Hepatocyte (in vitro differentiated cells): ENCODE measurements around the gene VPS54. TPM values are rescaled to one million over a fixed set of nuclear protein-coding genes. Genes with fewer than 3 reads are reported as not detected.

ENCODE experiments used
- DNase-seq: peaks from one replicate; pipeline ENCODE4 v3.0.0-alpha.2; 2016; ENCODE audit warnings: low spot score
- H2AFZ ChIP-seq: fragments of 200-600 bp; sonication (generic); 2 replicates; pipeline ENCODE4 v1.6.0; 2016; ENCODE audit warnings: antibody characterized with exemption, mild to moderate bottlenecking
- H3K27ac ChIP-seq: fragments of 200-600 bp; sonication (generic); 2 replicates; pipeline ENCODE4 v1.5.1; 2016; ENCODE audit warnings: mild to moderate bottlenecking
- H3K27me3 ChIP-seq: fragments of 200-600 bp; sonication (generic); 2 replicates; pipeline ENCODE4 v1.6.1; 2016
- H3K36me3 ChIP-seq: fragments of 200-600 bp; sonication (generic); replicated peaks from 2 replicates; pipeline ENCODE4 v1.5.1; 2016; ENCODE audit warnings: low read depth; ENCODE audit not compliant: insufficient read depth
- H3K4me1 ChIP-seq: fragments of 200-600 bp; sonication (generic); 2 replicates; pipeline ENCODE4 v1.5.1; 2016; ENCODE audit warnings: mild to moderate bottlenecking, moderate library complexity; ENCODE audit not compliant: insufficient read depth
- H3K4me2 ChIP-seq: fragments of 200-600 bp; sonication (generic); 2 replicates; pipeline ENCODE4 v1.6.0; 2016
- H3K4me3 ChIP-seq: fragments of 200-600 bp; sonication (generic); 2 replicates; pipeline ENCODE4 v1.5.1; 2016; ENCODE audit warnings: mild to moderate bottlenecking
- H3K79me2 ChIP-seq: fragments of 200-600 bp; sonication (generic); 2 replicates; pipeline ENCODE4 v1.6.0; 2017; ENCODE audit warnings: mild to moderate bottlenecking
- H3K9me2 ChIP-seq: fragments of 200-600 bp; sonication (generic); replicated peaks from 2 replicates; pipeline ENCODE4 v1.6.0; 2017; ENCODE audit warnings: mild to moderate bottlenecking; ENCODE audit not compliant: insufficient read depth
- H3K9me3 ChIP-seq: fragments of 200-600 bp; sonication (generic); 2 replicates; pipeline ENCODE4 v1.5.1; 2016; ENCODE audit warnings: low read depth, mild to moderate bottlenecking
- H4K20me1 ChIP-seq: fragments of 200-600 bp; sonication (generic); 2 replicates; pipeline ENCODE4 v1.6.0; 2016; ENCODE audit warnings: mild to moderate bottlenecking; ENCODE audit not compliant: insufficient read depth, poor library complexity, severe bottlenecking
- CTCF ChIP-seq: fragments of 200-600 bp; sonication (generic); IDR thresholded peaks from 2 replicates; pipeline ENCODE4 v1.5.1; 2016; ENCODE audit warnings: antibody characterized with exemption, mild to moderate bottlenecking; ENCODE audit not compliant: poor library complexity
- EZH2 ChIP-seq: fragments of 200-600 bp; sonication (generic); IDR thresholded peaks from 2 replicates; pipeline ENCODE4 v1.6.1; 2016; ENCODE audit warnings: antibody characterized with exemption, mild to moderate bottlenecking, borderline replicate concordance
- EZH2phosphoT487 ChIP-seq: fragments of 200-600 bp; sonication (generic); IDR thresholded peaks from one replicate; pipeline ENCODE4 v1.6.1; 2018; ENCODE audit warnings: antibody characterized with exemption, mild to moderate bottlenecking, low read depth, moderate library complexity; ENCODE audit not compliant: unreplicated experiment, severe bottlenecking
- WGBS: methylation state at CpG from one replicate; pipeline ENCODE4 v1.1.6; 2016; ENCODE audit warnings: low lambda C conversion rate; ENCODE audit errors: missing lambda C conversion rate; 5-methylcytosine and 5-hydroxymethylcytosine counted together
- polyA plus RNA-seq: library from polyadenylated mRNA; unstranded; fragments of >200 nt; fragmentation: Nextera tagmentation; extraction: Ambion mirVana; gene quantifications from 2 replicates; pipeline ENCODE4 v1.2.1, GENCODE V29; 2016
- total RNA-seq: library from RNA; depleted of rRNA; stranded (reverse); fragments of >200 nt; gene quantifications from 2 replicates; pipeline ENCODE4 v1.2.3, GENCODE V29; 2014

The VPS54 gene
- total and polyA plus RNA-seq, 2 experiments from 2014 or later = 14.5 to 40.5 TPM

- peaks cover 4% of the 10 kb centered on the region for H3K36me3 ChIP-seq
- H3K9me3 ChIP-seq = peaks cover 10% of the 10 kb centered on the region
- H3K27ac ChIP-seq = no peak overlapping the region
- H3K79me2 ChIP-seq = no peaks in the 10 kb centered on the region
- WGBS = 99% methylated on average over 5 of the region's 5 CpGs
- no peaks in the 10 kb centered on the region for H3K4me1 ChIP-seq
- no peaks in the 10 kb centered on the region for H3K27me3 ChIP-seq
- H3K4me2 ChIP-seq = no peak overlapping the region
- H3K4me3 ChIP-seq = no peak overlapping the region
- no peak for DNase-seq
- no peak for TF ChIP-seq EZH2phosphoT487
- no peak for TF ChIP-seq EZH2
- no peak for TF ChIP-seq CTCF
- no peaks in the 10 kb centered on the region for H3K9me2 ChIP-seq
- H4K20me1 ChIP-seq = no peaks in the 10 kb centered on the region
- H2AFZ ChIP-seq = no peak overlapping the region
Observed at GRCh38 chr2:63898839-63899238, 120.4 kb downstream of the VPS54 start.

- H3K4me1 ChIP-seq = peaks cover 4% of the 10 kb centered on the region
- no peak overlapping the region for H3K4me3 ChIP-seq
- no peaks in the 10 kb centered on the region for H3K79me2 ChIP-seq
- no peaks in the 10 kb centered on the region for H4K20me1 ChIP-seq
- no peak for TF ChIP-seq CTCF
- no peak for TF ChIP-seq EZH2
- no peak for TF ChIP-seq EZH2phosphoT487
- 95% methylated on average over 1 of the region's 1 CpG for WGBS
- no peaks in the 10 kb centered on the region for H3K36me3 ChIP-seq
- no peaks in the 10 kb centered on the region for H3K9me2 ChIP-seq
- H2AFZ ChIP-seq = no peak overlapping the region
- no peaks in the 10 kb centered on the region for H3K9me3 ChIP-seq
- DNase-seq = no peak
- no peak overlapping the region for H3K4me2 ChIP-seq
- H3K27ac ChIP-seq = no peak overlapping the region
- H3K27me3 ChIP-seq = no peaks in the 10 kb centered on the region
Observed at GRCh38 chr2:63894167-63894566, 125.1 kb downstream of the VPS54 start.

- Histone ChIP-seq H4K20me1 (no peaks in the 10 kb centered on the region), H3K9me2 (no peaks in the 10 kb centered on the region), H3K4me2 (no peak overlapping the region), H3K27ac (no peak overlapping the region), H2AFZ (no peak overlapping the region), H3K4me1 (peaks cover 4% of the 10 kb centered on the region), H3K36me3 (no peaks in the 10 kb centered on the region), H3K4me3 (no peak overlapping the region), H3K9me3 (no peaks in the 10 kb centered on the region), H3K79me2 (no peaks in the 10 kb centered on the region), H3K27me3 (no peaks in the 10 kb centered on the region)
- WGBS = 89% methylated on average over 2 of the region's 2 CpGs
- no peak for DNase-seq
- TF ChIP-seq EZH2phosphoT487 = no peak
- no peak for TF ChIP-seq CTCF
- no peak for TF ChIP-seq EZH2
Observed at GRCh38 chr2:63893163-63893562, 126.1 kb downstream of the VPS54 start.

- H3K9me2 ChIP-seq = no peaks in the 10 kb centered on the region
- H3K27me3 ChIP-seq = no peaks in the 10 kb centered on the region
- TF ChIP-seq CTCF = no peak
- no peak for TF ChIP-seq EZH2phosphoT487
- no peak for TF ChIP-seq EZH2
- peaks cover 4% of the 10 kb centered on the region for H3K4me1 ChIP-seq
- no peak overlapping the region for H3K4me2 ChIP-seq
- H2AFZ ChIP-seq = no peak overlapping the region
- H3K36me3 ChIP-seq = no peaks in the 10 kb centered on the region
- no peaks in the 10 kb centered on the region for H4K20me1 ChIP-seq
- no peak overlapping the region for H3K4me3 ChIP-seq
- no peaks in the 10 kb centered on the region for H3K9me3 ChIP-seq
- no peaks in the 10 kb centered on the region for H3K79me2 ChIP-seq
- no peak for DNase-seq
- 82% methylated on average over 1 of the region's 1 CpG for WGBS
- H3K27ac ChIP-seq = no peak overlapping the region
Observed at GRCh38 chr2:63891488-63892030, 127.7 kb downstream of the VPS54 start.
